Measurements from ENCODE around the gene RBKS. TPM values are rescaled to one million over a fixed set of nuclear protein-coding genes. Genes with fewer than 3 reads are reported as not detected.

The RBKS gene
- polyA plus RNA-seq, 1 donor (not counting 4 experiments of a cell fraction or from before 2014, with no cell fraction given) = 1.9 TPM

DNA sequence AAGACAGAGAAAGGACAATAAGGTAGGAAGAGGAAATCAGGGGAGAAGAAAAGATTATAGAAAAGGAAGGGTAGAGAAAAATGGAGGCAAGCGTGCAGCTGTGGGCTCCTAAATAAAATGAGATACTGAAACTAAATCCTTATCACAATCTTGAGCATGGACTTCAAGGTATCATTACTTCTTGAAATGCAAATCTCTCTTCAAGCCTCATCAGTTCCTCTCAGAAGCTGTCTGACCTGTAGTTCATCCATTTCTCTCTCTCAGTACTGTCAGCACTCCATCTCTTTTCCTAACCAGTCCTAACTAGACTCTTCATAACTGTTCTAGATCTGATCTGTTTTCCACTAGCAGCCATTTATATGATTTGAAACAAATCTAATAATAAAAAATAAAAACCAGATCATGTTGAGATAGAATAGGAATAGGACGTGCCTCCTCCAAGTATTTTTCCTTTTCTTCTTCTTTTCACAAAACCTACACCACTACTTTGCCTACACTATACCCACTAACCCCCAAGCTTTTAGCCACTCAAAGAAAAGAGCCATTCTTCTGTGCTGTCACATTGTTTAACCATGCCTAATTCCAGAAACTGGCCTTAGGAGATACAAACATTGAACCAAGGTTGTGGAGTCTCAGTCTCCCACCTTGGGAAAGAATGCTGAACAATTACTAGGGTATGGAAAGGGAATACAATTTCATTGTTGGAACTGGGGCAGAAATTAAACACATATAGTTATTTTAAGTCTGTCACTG, 21.4 kb upstream of the RBKS start:
- Histone ChIP-seq H3K4me1 (ENCODE audit: control insufficient read depth, extremely low read depth, insufficient read depth, low read length) (peaks cover 22% of the 10 kb centered on the region), H3K27me3 (ENCODE audit: control insufficient read depth, extremely low read depth, insufficient read depth, low read length) (no peaks in the 10 kb centered on the region), H2AFZ (ENCODE audit: control insufficient read depth, low read length) (no peak overlapping the region), H3K4me3 (ENCODE audit: control insufficient read depth in 2 of 3, extremely low read depth in 1 of 3, insufficient read depth in 2 of 3, low read depth in 1 of 3, low read length in 3 of 3) (no peak overlapping the region), H3K27ac (ENCODE audit: control insufficient read depth, insufficient read depth, low read length) (no peak overlapping the region), H4K20me1 (ENCODE audit: control insufficient read depth, extremely low read depth, insufficient read depth, low read length) (no peaks in the 10 kb centered on the region), H3K9me1 (ENCODE audit: control insufficient read depth, extremely low read depth, insufficient read depth, low read length) (no peaks in the 10 kb centered on the region), H3K79me2 (ENCODE audit: control insufficient read depth, insufficient read depth, low read length) (no peaks in the 10 kb centered on the region), H3K36me3 (ENCODE audit: control insufficient read depth in 2 of 2, extremely low read depth in 1 of 2, insufficient read depth in 2 of 2, low read length in 2 of 2) (no peaks in the 10 kb centered on the region), H3K4me2 (ENCODE audit: control insufficient read depth, extremely low read depth, insufficient read depth, low read depth, low read length) (no peak overlapping the region), H3K9ac (ENCODE audit: control insufficient read depth, extremely low read depth, insufficient read depth, low read length) (no peak overlapping the region), H3K9me3 (ENCODE audit: control insufficient read depth, low read depth, low read length) (no peaks in the 10 kb centered on the region)
- dilution Hi-C loops (cut with MboI; ENCODE audit: extremely low pct_ligation_motif_present, low sequenced_read_pairs) = no loop called here
- no peak for TF ChIP-seq EZH2 (IDR thresholded peaks at IDR 0.05; ENCODE audit: low read length)
- no peak for TF ChIP-seq CTCF (optimal IDR thresholded peaks at IDR 0.05 in 1 of 3, IDR thresholded peaks at IDR 0.05 in 1 of 3, conservative IDR thresholded peaks at IDR 0.05 in 1 of 3; ENCODE audit: extremely low read depth in 1 of 3, insufficient read depth in 2 of 3, low read length in 3 of 3)
- FAIRE-seq (no peak), DNase-seq (ENCODE audit: low read depth, low spot score) (no peak)

- H3K4me2 ChIP-seq (ENCODE audit: control insufficient read depth, extremely low read depth, insufficient read depth, low read depth, low read length) = no peak overlapping the region
- H3K9me1 ChIP-seq (ENCODE audit: control insufficient read depth, extremely low read depth, insufficient read depth, low read length) = no peaks in the 10 kb centered on the region
- H3K36me3 ChIP-seq (ENCODE audit: control insufficient read depth in 2 of 2, extremely low read depth in 1 of 2, insufficient read depth in 2 of 2, low read length in 2 of 2) = no peaks in the 10 kb centered on the region
- no peak for DNase-seq (ENCODE audit: low read depth, low spot score)
- FAIRE-seq = no peak
- H3K9ac ChIP-seq (ENCODE audit: control insufficient read depth, extremely low read depth, insufficient read depth, low read length) = no peak overlapping the region
- H3K4me1 ChIP-seq (ENCODE audit: control insufficient read depth, extremely low read depth, insufficient read depth, low read length) = peaks cover 9% of the 10 kb centered on the region
- H4K20me1 ChIP-seq (ENCODE audit: control insufficient read depth, extremely low read depth, insufficient read depth, low read length) = no peaks in the 10 kb centered on the region
- H3K79me2 ChIP-seq (ENCODE audit: control insufficient read depth, insufficient read depth, low read length) = no peaks in the 10 kb centered on the region
- TF ChIP-seq EZH2 (IDR thresholded peaks at IDR 0.05; ENCODE audit: low read length) (no peak), CTCF (optimal IDR thresholded peaks at IDR 0.05 in 1 of 3, IDR thresholded peaks at IDR 0.05 in 1 of 3, conservative IDR thresholded peaks at IDR 0.05 in 1 of 3; ENCODE audit: extremely low read depth in 1 of 3, insufficient read depth in 2 of 3, low read length in 3 of 3) (no peak)
- H3K27ac ChIP-seq (ENCODE audit: control insufficient read depth, insufficient read depth, low read length) = no peak overlapping the region
- no peaks in the 10 kb centered on the region for H3K27me3 ChIP-seq (ENCODE audit: control insufficient read depth, extremely low read depth, insufficient read depth, low read length)
- dilution Hi-C loops (cut with MboI; ENCODE audit: extremely low pct_ligation_motif_present, low sequenced_read_pairs) = no loop called here
- no peak overlapping the region for H3K4me3 ChIP-seq (ENCODE audit: control insufficient read depth in 2 of 3, extremely low read depth in 1 of 3, insufficient read depth in 2 of 3, low read depth in 1 of 3, low read length in 3 of 3)
- H3K9me3 ChIP-seq (ENCODE audit: control insufficient read depth, low read depth, low read length) = no peaks in the 10 kb centered on the region
- H2AFZ ChIP-seq (ENCODE audit: control insufficient read depth, low read length) = no peak overlapping the region
Measured at GRCh38 chr2:27909901-27910300, 19.7 kb upstream of the RBKS start.

All from keratinocyte (primary cell).